ENCODE results near the gene BRME1.

DNA sequence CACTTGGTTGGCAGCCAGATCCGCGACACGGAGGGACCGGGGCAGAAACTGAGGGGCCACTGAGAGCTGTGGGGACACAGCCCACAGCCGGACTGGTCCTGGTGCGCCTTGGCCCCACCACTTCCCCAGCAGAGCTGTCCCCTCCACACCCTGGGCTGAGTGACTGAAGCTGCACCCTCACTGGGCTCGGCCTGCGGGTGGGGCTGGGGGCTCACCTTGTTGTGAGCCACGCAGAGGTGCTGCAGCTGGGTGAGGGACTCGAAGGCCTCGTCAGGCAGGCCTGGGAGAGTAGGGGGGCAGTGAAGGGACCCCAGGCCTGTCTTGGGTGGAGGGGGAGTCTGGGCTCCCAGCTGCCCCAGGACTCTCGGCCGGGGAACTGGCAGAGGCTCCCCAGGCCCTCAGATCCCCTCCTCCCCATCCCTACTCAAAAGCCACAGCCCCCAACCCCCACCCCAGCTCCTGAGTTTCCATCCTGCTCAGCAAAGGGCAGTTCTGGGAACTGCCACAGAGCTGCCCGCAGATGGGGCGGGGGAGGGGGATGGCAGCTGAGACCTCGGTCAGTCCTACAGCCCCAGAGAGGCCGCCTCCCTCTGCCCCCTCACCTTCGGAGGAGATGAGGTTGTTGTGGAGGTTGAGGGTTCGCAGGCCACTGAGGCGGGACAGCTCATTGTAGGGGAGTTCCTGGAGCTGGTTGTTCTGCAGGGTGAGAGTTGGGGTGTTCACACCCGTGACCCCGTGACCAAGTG, 30.0 kb upstream of the BRME1 start:
- TF ChIP-seq FOXM1 (IDR thresholded peaks at IDR 0.05; ENCODE audit: borderline replicate concordance) (no peak), TARDBP (IDR thresholded peaks at IDR 0.05) (no peak), ELF4 (IDR thresholded peaks at IDR 0.05) (no peak), SP1 (IDR thresholded peaks at IDR 0.05) (no peak), FOXK2 (IDR thresholded peaks at IDR 0.05) (no peak), LEF1 (IDR thresholded peaks at IDR 0.05; ENCODE audit: borderline replicate concordance) (no peak), SUZ12 (IDR thresholded peaks at IDR 0.05) (no peak), HDGF (IDR thresholded peaks at IDR 0.05; ENCODE audit: borderline replicate concordance) (no peak), ARNT (IDR thresholded peaks at IDR 0.05) (no peak)
